Bone marrow (tissue), 2 donors: Measurements from ENCODE around the gene KIAA1958.
"Not testable (repeated sequence)": the region's sequence is repeated elsewhere in the genome, so short reads cannot be mapped to it uniquely, and the experiment has no call there.

Experiments
- DNase-seq, 2 donors: peaks; one replicate each; lab custom pipeline; 2025; lab: John Stamatoyannopoulos, UW

The KIAA1958 gene

GRCh38 chr9:112663681-112664080 is 177.1 kb downstream of the KIAA1958 start:
- DNase-seq, result no peak

DNA sequence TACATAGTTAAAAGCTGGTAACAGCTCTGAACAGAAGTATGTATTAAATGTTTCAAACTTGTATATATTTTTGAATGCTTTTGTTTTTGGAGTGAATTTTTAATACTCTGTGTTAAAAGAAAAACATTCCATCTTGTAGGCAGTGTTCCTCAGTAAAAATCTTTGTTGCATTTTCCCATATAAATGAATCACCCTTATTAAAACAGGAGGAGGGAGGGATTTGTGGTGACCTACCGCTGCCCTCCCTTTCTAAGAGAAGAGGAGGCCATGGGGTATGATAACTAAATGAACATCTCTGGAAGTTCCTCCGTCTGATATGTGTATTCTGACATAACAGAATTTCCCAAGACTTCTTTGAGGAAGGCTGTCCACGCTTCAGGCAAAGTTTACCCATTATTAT is 177.9 kb downstream of the KIAA1958 start:
- no peak for DNase-seq

- no peak for DNase-seq
Measured at GRCh38 chr9:112665347-112665746, 178.7 kb downstream of the KIAA1958 start.

- DNase-seq, result no peak
Measured at GRCh38 chr9:112669326-112669725, 182.7 kb downstream of the KIAA1958 start.

- no peak for DNase-seq
Measured at GRCh38 chr9:112670991-112671625, 184.5 kb downstream of the KIAA1958 start.

- not testable (repeated sequence) for DNase-seq
Measured at GRCh38 chr9:112673221-112673620, 186.6 kb downstream of the KIAA1958 start.

- DNase-seq, result no peak
Measured at GRCh38 chr9:112677040-112677439, 190.4 kb downstream of the KIAA1958 start.

DNA sequence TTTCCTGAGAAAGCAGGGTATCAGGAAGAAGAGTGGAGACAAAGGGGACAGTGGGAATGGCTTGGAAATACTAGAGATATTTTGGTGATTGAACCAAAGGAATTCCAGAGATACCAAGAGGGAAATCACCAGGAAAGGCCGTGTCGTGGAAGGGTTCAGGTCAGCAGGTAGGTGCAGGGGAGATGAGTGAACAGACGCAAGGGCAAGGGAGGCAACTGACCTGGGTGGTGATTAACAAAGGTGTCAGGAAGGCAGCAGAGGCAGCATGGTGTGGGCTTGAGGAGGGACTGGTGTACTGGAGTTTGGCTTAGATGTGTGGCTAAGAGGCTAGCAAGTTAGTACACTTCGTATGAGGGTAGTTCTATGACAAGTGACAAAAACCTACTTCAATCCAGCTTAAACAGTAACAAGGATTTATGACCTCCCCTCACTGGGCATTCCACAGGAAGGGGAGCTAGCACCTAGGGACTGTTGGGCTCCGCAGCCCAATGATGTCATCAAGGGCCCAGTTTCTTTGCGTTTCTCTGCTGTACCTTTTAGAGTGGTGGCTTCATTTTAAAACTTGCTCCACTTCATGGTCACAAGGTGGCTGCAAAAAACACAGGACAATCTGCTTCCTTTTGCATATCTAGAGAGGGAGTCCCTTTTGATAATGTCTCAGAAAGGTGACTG is 194.2 kb downstream of the KIAA1958 start:
- no peak for DNase-seq

GRCh38 chr9:112689161-112689740 is 202.6 kb downstream of the KIAA1958 start:
- no peak for DNase-seq

DNA sequence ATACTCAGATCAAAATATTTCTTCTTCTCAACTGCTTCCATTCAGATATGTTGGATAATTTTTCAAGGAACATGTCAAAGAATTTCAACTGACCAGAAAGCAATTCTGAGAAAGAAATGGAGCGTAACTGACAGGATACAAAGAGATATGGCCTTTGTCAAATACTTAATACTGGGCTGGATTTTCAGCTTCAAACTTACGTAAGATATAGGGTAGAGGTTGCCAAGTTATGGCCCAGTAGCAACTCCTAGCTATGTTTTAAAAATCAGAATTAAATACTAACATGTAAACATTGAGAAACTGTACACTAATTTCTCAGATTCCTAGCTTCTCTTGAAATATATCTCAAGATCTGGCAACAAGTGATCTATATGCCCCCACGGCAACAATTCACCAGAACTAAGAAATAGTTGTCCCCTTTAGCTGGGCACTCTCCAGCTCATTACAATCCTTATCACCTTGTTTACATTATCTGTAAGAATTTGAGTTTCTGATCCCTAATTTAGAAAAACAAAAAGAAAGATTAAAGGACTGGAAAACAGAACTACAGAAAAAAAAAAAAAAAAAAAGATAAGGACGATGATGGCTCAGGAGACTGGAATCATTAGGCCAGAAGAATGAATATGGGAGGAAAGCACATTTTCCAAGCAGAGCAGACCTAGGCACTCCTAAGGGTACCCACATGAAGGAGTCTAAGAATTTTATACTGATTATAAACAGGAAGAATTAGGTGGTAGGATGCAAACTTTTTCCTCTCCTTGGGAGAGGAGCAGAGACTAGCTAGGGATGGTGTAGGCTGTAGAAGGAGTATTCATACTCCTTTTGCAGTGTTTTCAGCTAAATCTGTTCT is 208.3 kb downstream of the KIAA1958 start:
- DNase-seq, result no peak

DNA sequence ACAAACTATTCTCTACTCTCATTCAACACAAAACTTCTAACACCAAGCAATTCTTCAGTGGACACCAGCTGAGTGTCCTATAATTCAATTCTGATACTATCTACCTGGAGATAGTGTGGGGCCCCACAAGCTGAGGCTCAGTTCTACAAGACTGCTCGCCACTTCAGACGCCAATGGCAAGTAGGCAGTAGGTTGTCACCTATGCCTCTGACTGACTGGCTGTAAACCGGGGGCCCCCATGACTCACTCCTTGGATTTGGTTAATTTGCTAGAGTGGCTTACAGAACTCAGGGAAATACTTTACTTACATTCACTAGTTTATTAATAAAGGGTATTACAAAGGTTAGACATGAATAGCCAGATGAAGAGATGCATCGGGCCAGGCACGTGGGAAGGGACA is 209.8 kb downstream of the KIAA1958 start:
- no peak for DNase-seq

- no peak for DNase-seq
Measured at GRCh38 chr9:112699230-112699629, 212.6 kb downstream of the KIAA1958 start.

GRCh38 chr9:112700085-112700484 is 213.5 kb downstream of the KIAA1958 start:
- no peak for DNase-seq

DNA sequence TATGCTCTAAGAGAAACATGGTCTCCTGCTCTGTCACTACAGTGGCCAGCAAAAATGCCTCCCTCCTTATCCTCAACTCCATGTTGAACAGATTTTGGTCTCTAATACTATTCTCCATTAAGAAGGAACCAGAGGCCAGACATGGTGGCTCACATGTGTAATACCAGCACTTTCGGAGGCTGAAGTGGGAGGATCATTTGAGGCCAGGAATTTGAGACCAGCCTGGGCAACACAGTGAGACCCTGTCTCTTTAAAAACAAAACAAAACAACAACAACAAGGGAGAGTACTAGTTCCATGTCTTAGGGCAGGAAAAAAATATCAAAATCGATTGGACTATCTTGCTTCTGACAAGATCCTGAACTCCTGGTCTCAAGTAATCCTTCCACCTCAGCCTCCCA is 216.7 kb downstream of the KIAA1958 start:
- DNase-seq, result no peak

DNA sequence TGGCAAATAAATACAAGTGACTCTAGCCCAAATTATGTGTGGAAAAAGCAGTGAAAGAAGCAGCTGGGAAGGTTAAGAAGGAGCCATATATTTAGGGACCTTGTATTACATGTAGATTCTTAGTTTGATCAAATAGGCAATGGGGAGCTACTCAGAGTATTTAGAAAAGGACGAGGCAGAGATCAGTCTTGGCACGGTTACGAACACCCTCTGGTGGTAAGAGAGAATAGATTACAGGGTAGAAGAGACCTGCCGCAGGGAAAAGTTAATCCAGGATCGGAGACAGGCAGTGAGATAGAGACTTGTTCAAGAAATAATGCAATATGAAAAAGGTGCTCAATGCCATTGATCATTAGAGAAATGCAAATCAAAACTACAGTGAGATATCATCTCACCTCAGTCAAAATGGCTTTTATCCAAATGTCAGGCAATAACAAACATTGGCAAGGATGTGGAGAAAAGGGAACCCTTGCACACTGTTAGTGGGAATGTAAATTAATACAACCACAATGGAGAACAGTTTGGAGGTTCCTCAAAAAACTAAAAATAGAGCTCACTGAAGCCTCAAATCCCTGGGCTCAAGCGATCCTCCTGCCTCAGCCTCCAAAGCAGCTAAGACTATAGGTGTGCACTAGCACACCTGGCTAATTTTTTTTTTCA is 219.3 kb downstream of the KIAA1958 start:
- DNase-seq, result no peak

DNA sequence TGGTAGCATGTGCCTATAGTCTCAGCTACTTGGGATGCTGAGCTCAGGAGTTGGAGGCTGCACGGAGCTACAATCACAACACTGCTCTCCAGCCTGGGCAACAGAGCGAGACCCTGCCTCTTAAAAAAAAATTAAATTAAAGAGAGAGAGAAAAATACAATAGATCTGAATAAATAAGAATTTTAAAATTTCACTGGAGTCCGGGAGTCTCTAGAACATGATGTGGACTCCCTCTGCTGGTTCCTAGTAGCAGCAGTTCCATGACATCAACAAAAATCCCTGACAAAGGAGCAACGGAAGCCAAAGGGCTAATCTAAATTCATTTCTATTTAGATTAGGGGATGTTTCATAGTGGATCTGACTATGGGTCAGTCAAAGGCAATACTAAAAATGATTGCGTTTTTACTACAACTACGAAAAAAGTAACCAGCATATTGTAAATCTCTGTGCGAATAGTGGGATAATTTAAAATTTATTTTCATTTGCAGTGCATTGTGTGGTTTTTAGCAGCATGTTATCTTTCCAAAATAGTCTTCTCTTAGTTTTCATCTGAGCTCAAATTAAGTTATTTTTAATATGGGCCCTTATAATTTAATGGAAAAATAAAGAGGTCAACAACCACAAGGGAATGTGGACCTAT is 224.5 kb downstream of the KIAA1958 start:
- DNase-seq, result no peak

DNA sequence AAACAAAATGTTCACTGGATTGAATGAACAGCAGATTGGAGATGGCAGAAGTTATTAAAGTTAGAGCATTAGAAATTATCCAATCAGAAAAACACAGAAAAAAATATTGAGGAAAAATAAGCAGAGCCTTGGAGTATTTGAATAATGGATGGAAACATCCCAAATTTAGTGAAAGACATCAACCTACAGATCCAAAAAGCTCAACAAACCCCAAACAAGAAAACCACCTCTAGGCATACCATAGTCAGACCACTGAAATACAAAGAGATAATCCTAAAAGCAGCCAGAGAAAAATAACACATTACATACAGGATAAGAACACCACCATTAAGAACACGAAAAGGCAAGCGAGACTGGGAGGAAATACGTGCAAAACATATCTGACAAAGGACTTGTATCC is 226.1 kb downstream of the KIAA1958 start:
- DNase-seq, result no peak

DNA sequence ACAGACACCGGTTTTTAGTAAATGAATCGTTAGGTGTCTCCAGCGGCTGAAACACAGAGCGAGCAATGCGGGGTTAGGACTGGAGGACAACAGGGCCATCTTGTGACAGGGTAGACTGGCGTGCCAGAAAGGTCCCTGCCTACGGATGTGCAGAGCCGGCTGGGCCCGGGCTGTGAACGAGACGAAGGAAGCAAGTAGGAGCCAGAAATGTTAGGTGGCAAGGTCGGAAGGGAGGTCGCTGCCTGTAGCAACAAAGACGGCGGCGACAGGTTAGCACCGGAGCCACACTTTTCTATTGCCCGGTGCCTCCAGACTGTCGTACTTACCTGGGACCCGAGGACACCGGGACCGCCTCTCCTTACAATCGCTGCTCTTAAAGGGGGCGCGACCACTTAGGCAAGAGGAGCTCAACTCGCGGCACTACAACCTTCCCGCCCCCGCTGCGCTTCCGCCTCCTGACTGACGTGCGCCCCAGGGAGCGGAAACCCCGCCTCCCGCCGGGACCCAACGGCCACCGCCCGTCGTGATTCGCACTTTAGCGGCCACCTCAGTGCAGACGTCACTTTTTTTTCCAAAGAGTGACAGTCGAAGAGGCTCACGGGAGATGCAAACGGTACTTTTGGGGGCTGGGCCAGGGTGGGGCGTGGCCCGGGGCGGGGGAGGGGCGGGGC is 231.2 kb downstream of the KIAA1958 start, which contains the start of gene INIP:
INIP (minus strand) TSS at position 457 of the 671 bp plus-strand sequence. CDS start 1,632 bp downstream, outside the sequence.
- DNase-seq, result peak; percentile 82 to 95
